Karpas-422 (cell line): Measurements from ENCODE around the gene GPR162. TPM values are rescaled to one million over a fixed set of nuclear protein-coding genes. Genes with fewer than 3 reads are reported as not detected.
A peak's percentile ranks its signal among the peaks of the same experiment; 100 is the strongest.
"Not testable (repeated sequence)": the region's sequence is repeated elsewhere in the genome, so short reads cannot be mapped to it uniquely, and the experiment has no call there.

Source experiments
- DNase-seq: peaks from one replicate; pipeline ENCODE4 v3.0.0-alpha.2; 2015
- H2AFZ ChIP-seq: fragments of 200-600 bp; sonication (generic); 2 replicates; pipeline ENCODE4 v1.6.1; 2014; ENCODE audit warnings: antibody characterized with exemption, low read length, mixed read lengths
- H3K27ac ChIP-seq: fragments of 200-600 bp; sonication (generic); 2 replicates; pipeline ENCODE4 v1.5.1; 2014; ENCODE audit warnings: mild to moderate bottlenecking, low read length, moderate library complexity
- H3K27me3 ChIP-seq: fragments of 200-600 bp; sonication (generic); 2 replicates; pipeline ENCODE4 v1.6.1; 2014; ENCODE audit warnings: low read length, mixed read lengths
- H3K36me3 ChIP-seq: fragments of 200-600 bp; sonication (generic); 2 replicates; pipeline ENCODE4 v1.6.1; 2014; ENCODE audit warnings: low read length, mixed read lengths; ENCODE audit not compliant: insufficient read depth
- H3K4me1 ChIP-seq: fragments of 200-600 bp; sonication (generic); 2 replicates; pipeline ENCODE4 v1.6.1; 2014; ENCODE audit warnings: mild to moderate bottlenecking, low read length, mixed read lengths
- H3K4me2 ChIP-seq: fragments of 200-600 bp; sonication (generic); 2 replicates; pipeline ENCODE4 v1.6.1; 2014; ENCODE audit warnings: low read length, low read depth, mild to moderate bottlenecking; ENCODE audit not compliant: poor library complexity, severe bottlenecking
- H3K4me3 ChIP-seq: fragments of 200-600 bp; sonication (generic); 2 replicates; pipeline ENCODE4 v1.5.1; 2014; ENCODE audit warnings: mild to moderate bottlenecking, antibody characterized with exemption, low read length, mixed read lengths
- H3K79me2 ChIP-seq: fragments of 200-600 bp; sonication (generic); 2 replicates; pipeline ENCODE4 v1.6.1; 2014; ENCODE audit warnings: mild to moderate bottlenecking, low read length, mixed read lengths
- H3K9ac ChIP-seq: fragments of 200-600 bp; sonication (generic); 2 replicates; pipeline ENCODE4 v1.6.0; 2014; ENCODE audit warnings: low read length
- H3K9me2 ChIP-seq: fragments of 200-600 bp; sonication (generic), shearing (Covaris generic); replicated peaks from 2 replicates; pipeline ENCODE4 v1.6.0; 2014; ENCODE audit warnings: mild to moderate bottlenecking, low read length, moderate library complexity; ENCODE audit not compliant: insufficient read depth
- H3K9me3 ChIP-seq: fragments of 300-700, 200-600 bp; sonication (generic); 2 replicates; pipeline ENCODE4 v1.6.1; 2014; ENCODE audit warnings: low read length, mixed read lengths
- H4K20me1 ChIP-seq: fragments of 200-600 bp; sonication (generic); 2 replicates; pipeline ENCODE4 v1.6.1; 2014; ENCODE audit warnings: mild to moderate bottlenecking, antibody characterized with exemption, low read length, low read depth; ENCODE audit not compliant: insufficient read depth
- total RNA-seq: library from RNA; depleted of rRNA; stranded (reverse); fragments of >200 nt; shearing (Covaris generic); gene quantifications from 2 replicates; pipeline ENCODE4 v1.2.3, GENCODE V29; 2014; ENCODE audit warnings: low replicate concordance; rRNA removed

The GPR162 gene
- total RNA-seq, 1 experiment from 2014 or later, result not detected

GRCh38 chr12:6873094-6874014, 51.7 kb downstream of the GPR162 start, which contains the start of gene SPSB2:
SPSB2 (minus strand) TSS chr12:6873303; CDS start chr12:6872901, 402 bp downstream.
- Histone ChIP-seq H3K27ac (peak within 1 kb of the TSS; percentile 87), H3K4me1 (peaks cover 52% of the 10 kb centered on the region), H2AFZ (no peak within 1 kb of the TSS; the same call in 1 of the 2 replicates), H3K4me3 (peak within 1 kb of the TSS; percentile 75), H3K9ac (peak within 1 kb of the TSS; percentile 84), H3K79me2 (peaks cover 17% of the 10 kb centered on the region), H4K20me1 (peaks cover 30% of the 10 kb centered on the region), H3K9me3 (no peaks in the 10 kb centered on the region), H3K27me3 (no peaks in the 10 kb centered on the region), H3K9me2 (no peaks in the 10 kb centered on the region), H3K36me3 (peaks cover 55% of the 10 kb centered on the region), H3K4me2 (peak within 1 kb of the TSS; percentile 100)
- peak; percentile 98 for DNase-seq

GRCh38 chr12:6874015-6874368, 52.4 kb downstream of the GPR162 start:
- not testable (repeated sequence) for H2AFZ ChIP-seq

More at GRCh38 chr12:6874015-6874368, 52.4 kb downstream of the GPR162 start:
- Histone ChIP-seq H3K4me2 (peak overlapping the region; percentile 100), H3K79me2 (peaks cover 10% of the 10 kb centered on the region; the same call in 1 of the 2 replicates), H3K36me3 (peaks cover 49% of the 10 kb centered on the region), H3K27ac (peak overlapping the region; percentile 43; the same call in 1 of the 2 replicates), H3K4me1 (peaks cover 46% of the 10 kb centered on the region), H4K20me1 (peaks cover 24% of the 10 kb centered on the region)
- H3K27me3 ChIP-seq, H3K4me3 ChIP-seq, DNase-seq, H3K9me2 ChIP-seq, H3K9ac ChIP-seq, H3K9me3 ChIP-seq: not testable (repeated sequence)

Other genes starting within 250 kb of the GPR162 start
- 216 and 315 TPM in 2 replicates for gene CHD4, start 214.4 kb upstream of the GPR162 start, total RNA-seq
- 10.3 and 14.6 TPM in 2 replicates for gene LPAR5, start 185.9 kb upstream of the GPR162 start, total RNA-seq
- gene ACRBP, start 174.4 kb upstream of the GPR162 start, total RNA-seq, result 2.2 and 4.2 TPM in 2 replicates
- 40.1 and 52.9 TPM in 2 replicates for gene ING4, start 158.7 kb upstream of the GPR162 start, total RNA-seq
- 35.5 and 39.2 TPM in 2 replicates for gene ZNF384, start 132.4 kb upstream of the GPR162 start, total RNA-seq
- not detected in 2 replicates for gene PIANP, start 121.0 kb upstream of the GPR162 start, total RNA-seq
- gene COPS7A, start 97.8 kb upstream of the GPR162 start, total RNA-seq, result 39.2 and 42.9 TPM in 2 replicates
- gene MLF2, start 68.7 kb upstream of the GPR162 start, total RNA-seq, result 183 and 263 TPM in 2 replicates
- gene PTMS, start 55.5 kb upstream of the GPR162 start, total RNA-seq, result 5.0 and 7.3 TPM in 2 replicates
- 0.22 and 0.32 TPM in 2 replicates for gene LAG3, start 49.3 kb upstream of the GPR162 start, total RNA-seq
- not detected in 2 replicates for gene CD4, start 32.3 kb upstream of the GPR162 start, total RNA-seq
- 3.1 and 8.3 TPM in 2 replicates for gene P3H3, start 6.6 kb downstream of the GPR162 start, total RNA-seq
- gene GNB3, start 19.1 kb downstream of the GPR162 start, total RNA-seq, result 14.9 and 27.0 TPM in 2 replicates
- 47.6 and 70.0 TPM in 2 replicates for gene CDCA3, start 29.5 kb downstream of the GPR162 start, total RNA-seq
- gene USP5, start 30.3 kb downstream of the GPR162 start, total RNA-seq, result 36.9 and 66.6 TPM in 2 replicates
- gene TPI1, start 45.7 kb downstream of the GPR162 start, total RNA-seq, result 1,584 and 1,673 TPM in 2 replicates
- gene SPSB2, start 51.5 kb downstream of the GPR162 start, total RNA-seq, result 5.9 and 7.4 TPM in 2 replicates
- gene LRRC23, start 83.0 kb downstream of the GPR162 start, total RNA-seq, result 8.7 and 9.7 TPM in 2 replicates
- 40.3 and 43.1 TPM in 2 replicates for gene ENO2, start 92.8 kb downstream of the GPR162 start, total RNA-seq
- 8.8 and 11.7 TPM in 2 replicates for gene ATN1, start 106.1 kb downstream of the GPR162 start, total RNA-seq
- not detected in 2 replicates for gene RNU7-1, start 122.0 kb downstream of the GPR162 start, total RNA-seq
- gene C12orf57, start 122.2 kb downstream of the GPR162 start, total RNA-seq, result 264 and 402 TPM in 2 replicates
- gene PTPN6, start 129.5 kb downstream of the GPR162 start, total RNA-seq, result 411 and 673 TPM in 2 replicates
- gene PHB2, start 148.8 kb downstream of the GPR162 start, total RNA-seq, result 353 and 644 TPM in 2 replicates
- 56.6 and 71.1 TPM in 2 replicates for gene EMG1, start 149.1 kb downstream of the GPR162 start, total RNA-seq
- 21.6 and 42.7 TPM in 2 replicates for gene LPCAT3, start 196.7 kb downstream of the GPR162 start, total RNA-seq
- gene C1S, start 238.9 kb downstream of the GPR162 start, total RNA-seq, result 4.7 TPM in 1 of 2 replicates, not detected in the other